Uterus (tissue), 2 donors: Measurements from ENCODE around the gene CCNY.

ENCODE experiments used
- CTCF ChIP-seq, 4 experiments: fragments of 200-600 bp in 2 of 4; fragments of 450-650 bp in 2 of 4; sonication (generic) in 2 of 4; IDR thresholded peaks; one replicate each; pipeline ENCODE4 v1.5.1; 2016 to 2019; ENCODE audit warnings: antibody characterized with exemption in 4 of 4, mild to moderate bottlenecking in 2 of 4, moderate library complexity in 1 of 4
- POLR2A ChIP-seq, 2 donors: fragments of 450-650 bp; IDR thresholded peaks; one replicate each; pipeline ENCODE4 v1.6.1; 2016; ENCODE audit warnings: antibody characterized with exemption in 2 of 2, mild to moderate bottlenecking in 1 of 2, moderate library complexity in 1 of 2

GRCh38 chr10:35356725-35357092, 20.4 kb downstream of the CCNY start:
- TF ChIP-seq CTCF (IDR thresholded peaks at IDR 0.05) (no peak), POLR2A (IDR thresholded peaks at IDR 0.05) (no peak)
